Measurements from ENCODE around the gene CAMK1D.

CAMK1D gene

GRCh38 chr10:12521423-12521822, 172.1 kb downstream of the CAMK1D start:
- Histone ChIP-seq H3K9me3 (ENCODE audit: control insufficient read depth in 5 of 5, low read length in 5 of 5) (peaks cover 0 to 5% (median 0%) of the 10 kb centered on the region in 5 donors), H3K9ac (ENCODE audit: low read length in 5 of 5) (no peak overlapping the region), H3K27me3 (ENCODE audit: control insufficient read depth in 5 of 5, insufficient read depth in 4 of 5, low read length in 5 of 5) (no peaks in the 10 kb centered on the region), H3K27ac (ENCODE audit: low read depth, low read length) (no peak overlapping the region), H3K4me1 (ENCODE audit: control insufficient read depth in 5 of 5, insufficient read depth in 5 of 5, low read length in 5 of 5) (no peaks in the 10 kb centered on the region), H3K4me3 (ENCODE audit: low read depth in 1 of 5, low read length in 5 of 5) (no peak overlapping the region), H3K36me3 (ENCODE audit: control insufficient read depth in 5 of 5, insufficient read depth in 5 of 5, low read length in 5 of 5) (no peaks in the 10 kb centered on the region)

GRCh38 chr10:12526311-12526710, 177.0 kb downstream of the CAMK1D start:
- Histone ChIP-seq H3K9ac (ENCODE audit: low read length in 5 of 5) (no peak overlapping the region), H3K9me3 (ENCODE audit: control insufficient read depth in 5 of 5, low read length in 5 of 5) (peaks cover 0 to 5% (median 0%) of the 10 kb centered on the region in 5 donors), H3K36me3 (ENCODE audit: control insufficient read depth in 5 of 5, insufficient read depth in 5 of 5, low read length in 5 of 5) (no peaks in the 10 kb centered on the region), H3K4me1 (ENCODE audit: control insufficient read depth in 5 of 5, insufficient read depth in 5 of 5, low read length in 5 of 5) (peaks cover 0 to 3% (median 2%) of the 10 kb centered on the region in 5 donors), H3K4me3 (ENCODE audit: low read depth in 1 of 5, low read length in 5 of 5) (no peak overlapping the region), H3K27ac (ENCODE audit: low read depth, low read length) (no peak overlapping the region), H3K27me3 (ENCODE audit: control insufficient read depth in 5 of 5, insufficient read depth in 4 of 5, low read length in 5 of 5) (no peaks in the 10 kb centered on the region)

- Histone ChIP-seq H3K9me3 (ENCODE audit: control insufficient read depth in 5 of 5, low read length in 5 of 5) (peaks cover 0 to under 1% (median 0%) of the 10 kb centered on the region in 5 donors), H3K27ac (ENCODE audit: low read depth, low read length) (no peak overlapping the region), H3K9ac (ENCODE audit: low read length in 5 of 5) (no peak overlapping the region), H3K4me3 (ENCODE audit: low read depth in 1 of 5, low read length in 5 of 5) (no peak overlapping the region), H3K4me1 (ENCODE audit: control insufficient read depth in 5 of 5, insufficient read depth in 5 of 5, low read length in 5 of 5) (peaks cover 0 to 6% (median 5%) of the 10 kb centered on the region in 5 donors), H3K36me3 (ENCODE audit: control insufficient read depth in 5 of 5, insufficient read depth in 5 of 5, low read length in 5 of 5) (no peaks in the 10 kb centered on the region), H3K27me3 (ENCODE audit: control insufficient read depth in 5 of 5, insufficient read depth in 4 of 5, low read length in 5 of 5) (no peaks in the 10 kb centered on the region)
Measured at GRCh38 chr10:12529976-12530375, 180.6 kb downstream of the CAMK1D start.

GRCh38 chr10:12531305-12532220, 182.2 kb downstream of the CAMK1D start:
- Histone ChIP-seq H3K9ac (ENCODE audit: low read length in 5 of 5) (no peak overlapping the region), H3K4me1 (ENCODE audit: control insufficient read depth in 5 of 5, insufficient read depth in 5 of 5, low read length in 5 of 5) (peaks cover 0 to 6% (median 5%) of the 10 kb centered on the region in 5 donors), H3K4me3 (ENCODE audit: low read depth in 1 of 5, low read length in 5 of 5) (no peak overlapping the region), H3K27ac (ENCODE audit: low read depth, low read length) (no peak overlapping the region), H3K36me3 (ENCODE audit: control insufficient read depth in 5 of 5, insufficient read depth in 5 of 5, low read length in 5 of 5) (no peaks in the 10 kb centered on the region), H3K9me3 (ENCODE audit: control insufficient read depth in 5 of 5, low read length in 5 of 5) (no peaks in the 10 kb centered on the region), H3K27me3 (ENCODE audit: control insufficient read depth in 5 of 5, insufficient read depth in 4 of 5, low read length in 5 of 5) (no peaks in the 10 kb centered on the region)

- Histone ChIP-seq H3K4me3 (ENCODE audit: low read depth in 1 of 5, low read length in 5 of 5) (no peak overlapping the region), H3K4me1 (ENCODE audit: control insufficient read depth in 5 of 5, insufficient read depth in 5 of 5, low read length in 5 of 5) (peaks cover 0 to 6% (median 5%) of the 10 kb centered on the region in 5 donors), H3K27ac (ENCODE audit: low read depth, low read length) (no peak overlapping the region), H3K9ac (ENCODE audit: low read length in 5 of 5) (no peak overlapping the region), H3K36me3 (ENCODE audit: control insufficient read depth in 5 of 5, insufficient read depth in 5 of 5, low read length in 5 of 5) (no peaks in the 10 kb centered on the region), H3K27me3 (ENCODE audit: control insufficient read depth in 5 of 5, insufficient read depth in 4 of 5, low read length in 5 of 5) (no peaks in the 10 kb centered on the region), H3K9me3 (ENCODE audit: control insufficient read depth in 5 of 5, low read length in 5 of 5) (no peaks in the 10 kb centered on the region)
Measured at GRCh38 chr10:12533151-12533550, 183.8 kb downstream of the CAMK1D start.

GRCh38 chr10:12533723-12534122, 184.4 kb downstream of the CAMK1D start:
- H3K4me3 ChIP-seq (ENCODE audit: low read depth in 1 of 5, low read length in 5 of 5) = no peak overlapping the region
- H3K27ac ChIP-seq (ENCODE audit: low read depth, low read length) = no peak overlapping the region
- H3K9ac ChIP-seq (ENCODE audit: low read length in 5 of 5) = no peak overlapping the region
- H3K4me1 ChIP-seq (ENCODE audit: control insufficient read depth in 5 of 5, insufficient read depth in 5 of 5, low read length in 5 of 5) = peaks cover 0 to 8% (median 5%) of the 10 kb centered on the region in 5 donors
- no peaks in the 10 kb centered on the region for H3K36me3 ChIP-seq (ENCODE audit: control insufficient read depth in 5 of 5, insufficient read depth in 5 of 5, low read length in 5 of 5)
- H3K9me3 ChIP-seq (ENCODE audit: control insufficient read depth in 5 of 5, low read length in 5 of 5) = no peaks in the 10 kb centered on the region
- H3K27me3 ChIP-seq (ENCODE audit: control insufficient read depth in 5 of 5, insufficient read depth in 4 of 5, low read length in 5 of 5) = no peaks in the 10 kb centered on the region

GRCh38 chr10:12534824-12535223, 185.5 kb downstream of the CAMK1D start:
- H3K9ac ChIP-seq (ENCODE audit: low read length in 5 of 5) = no peak overlapping the region
- H3K27me3 ChIP-seq (ENCODE audit: control insufficient read depth in 5 of 5, insufficient read depth in 4 of 5, low read length in 5 of 5) = no peaks in the 10 kb centered on the region
- H3K9me3 ChIP-seq (ENCODE audit: control insufficient read depth in 5 of 5, low read length in 5 of 5) = no peaks in the 10 kb centered on the region
- H3K36me3 ChIP-seq (ENCODE audit: control insufficient read depth in 5 of 5, insufficient read depth in 5 of 5, low read length in 5 of 5) = no peaks in the 10 kb centered on the region
- no peak overlapping the region for H3K4me3 ChIP-seq (ENCODE audit: low read depth in 1 of 5, low read length in 5 of 5)
- peaks cover 5 to 19% (median 12%) of the 10 kb centered on the region in 5 donors for H3K4me1 ChIP-seq (ENCODE audit: control insufficient read depth in 5 of 5, insufficient read depth in 5 of 5, low read length in 5 of 5)
- no peak overlapping the region for H3K27ac ChIP-seq (ENCODE audit: low read depth, low read length)

GRCh38 chr10:12535656-12536055, 186.3 kb downstream of the CAMK1D start:
- Histone ChIP-seq H3K9ac (ENCODE audit: low read length in 5 of 5) (no peak overlapping the region), H3K27me3 (ENCODE audit: control insufficient read depth in 5 of 5, insufficient read depth in 4 of 5, low read length in 5 of 5) (no peaks in the 10 kb centered on the region), H3K4me1 (ENCODE audit: control insufficient read depth in 5 of 5, insufficient read depth in 5 of 5, low read length in 5 of 5) (peaks cover 5 to 19% (median 12%) of the 10 kb centered on the region in 5 donors), H3K36me3 (ENCODE audit: control insufficient read depth in 5 of 5, insufficient read depth in 5 of 5, low read length in 5 of 5) (no peaks in the 10 kb centered on the region), H3K9me3 (ENCODE audit: control insufficient read depth in 5 of 5, low read length in 5 of 5) (no peaks in the 10 kb centered on the region), H3K27ac (ENCODE audit: low read depth, low read length) (no peak overlapping the region), H3K4me3 (ENCODE audit: low read depth in 1 of 5, low read length in 5 of 5) (no peak overlapping the region)

GRCh38 chr10:12538491-12538995, 189.2 kb downstream of the CAMK1D start:
- Histone ChIP-seq H3K4me1 (ENCODE audit: control insufficient read depth in 5 of 5, insufficient read depth in 5 of 5, low read length in 5 of 5) (peaks cover 0 to 13% (median 10%) of the 10 kb centered on the region in 5 donors), H3K36me3 (ENCODE audit: control insufficient read depth in 5 of 5, insufficient read depth in 5 of 5, low read length in 5 of 5) (no peaks in the 10 kb centered on the region), H3K4me3 (ENCODE audit: low read depth in 1 of 5, low read length in 5 of 5) (no peak overlapping the region), H3K27ac (ENCODE audit: low read depth, low read length) (no peak overlapping the region), H3K27me3 (ENCODE audit: control insufficient read depth in 5 of 5, insufficient read depth in 4 of 5, low read length in 5 of 5) (no peaks in the 10 kb centered on the region), H3K9ac (ENCODE audit: low read length in 5 of 5) (no peak overlapping the region), H3K9me3 (ENCODE audit: control insufficient read depth in 5 of 5, low read length in 5 of 5) (peaks cover 0 to under 1% (median 0%) of the 10 kb centered on the region in 5 donors)

Measured in subcutaneous abdominal adipose tissue (tissue), 5 donors.